GM19035 (cell line): Measurements from ENCODE around the gene COPRS.
"Not testable (repeated sequence)": the region's sequence is repeated elsewhere in the genome, so short reads cannot be mapped to it uniquely, and the experiment has no call there.

Source experiments
- ATAC-seq: cut with Tn5 transposase; IDR thresholded peaks from one replicate; pipeline ENCODE4 v1.9.1; 2021; ENCODE audit not compliant: unreplicated experiment

The COPRS gene

DNA sequence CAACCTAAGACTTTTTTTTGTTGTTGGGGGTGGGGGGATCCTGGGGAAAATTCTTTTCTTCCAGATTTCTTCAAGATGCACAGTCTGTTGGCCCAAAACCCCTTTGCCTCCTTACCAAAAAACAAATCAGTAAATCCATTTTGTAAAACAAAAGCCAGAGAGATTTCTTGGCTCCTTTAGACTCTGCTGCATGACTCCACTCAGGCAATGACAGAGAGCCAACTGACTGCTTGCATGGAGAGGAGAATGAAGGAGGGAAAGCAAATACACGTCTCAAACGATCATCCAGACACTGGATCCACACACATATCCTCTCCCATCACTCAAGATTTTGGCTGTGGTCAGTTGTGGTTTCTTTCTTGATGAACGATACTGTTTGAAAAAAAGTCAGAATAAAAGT, 13.8 kb downstream of the COPRS start:
- ATAC-seq = no peak

DNA sequence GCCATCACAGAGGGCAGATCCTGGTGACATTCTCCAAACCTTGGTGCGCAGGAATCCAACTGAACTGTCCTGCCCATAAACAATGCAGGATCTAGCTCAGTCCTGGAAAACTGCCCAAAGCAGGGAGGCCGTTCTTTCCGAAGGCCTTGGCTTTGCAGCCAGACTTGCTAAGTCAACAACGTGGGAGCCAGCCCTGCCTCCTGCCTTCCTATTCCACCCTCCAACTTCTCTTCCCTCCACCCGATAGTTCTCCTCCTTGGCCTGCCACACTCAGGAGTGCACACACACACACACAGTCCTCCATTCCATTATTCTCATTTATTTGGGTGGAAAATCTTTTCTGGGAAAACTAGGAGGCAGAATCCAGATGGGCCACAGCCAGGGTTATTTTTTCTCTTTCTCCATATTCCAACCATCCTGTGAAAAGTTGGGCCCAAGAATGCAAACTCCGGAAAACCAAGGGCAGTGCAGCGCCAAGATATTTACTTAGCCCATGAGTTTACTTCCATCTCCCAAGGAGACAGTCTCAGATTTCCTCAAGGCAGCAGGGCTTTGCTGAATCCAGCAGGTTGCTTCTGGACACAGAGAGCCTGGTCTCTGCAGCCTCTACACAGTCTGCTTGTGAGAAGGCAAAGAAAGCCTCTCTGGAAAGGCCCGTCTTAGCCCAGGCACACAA, 15.8 kb downstream of the COPRS start:
- no peak for ATAC-seq

DNA sequence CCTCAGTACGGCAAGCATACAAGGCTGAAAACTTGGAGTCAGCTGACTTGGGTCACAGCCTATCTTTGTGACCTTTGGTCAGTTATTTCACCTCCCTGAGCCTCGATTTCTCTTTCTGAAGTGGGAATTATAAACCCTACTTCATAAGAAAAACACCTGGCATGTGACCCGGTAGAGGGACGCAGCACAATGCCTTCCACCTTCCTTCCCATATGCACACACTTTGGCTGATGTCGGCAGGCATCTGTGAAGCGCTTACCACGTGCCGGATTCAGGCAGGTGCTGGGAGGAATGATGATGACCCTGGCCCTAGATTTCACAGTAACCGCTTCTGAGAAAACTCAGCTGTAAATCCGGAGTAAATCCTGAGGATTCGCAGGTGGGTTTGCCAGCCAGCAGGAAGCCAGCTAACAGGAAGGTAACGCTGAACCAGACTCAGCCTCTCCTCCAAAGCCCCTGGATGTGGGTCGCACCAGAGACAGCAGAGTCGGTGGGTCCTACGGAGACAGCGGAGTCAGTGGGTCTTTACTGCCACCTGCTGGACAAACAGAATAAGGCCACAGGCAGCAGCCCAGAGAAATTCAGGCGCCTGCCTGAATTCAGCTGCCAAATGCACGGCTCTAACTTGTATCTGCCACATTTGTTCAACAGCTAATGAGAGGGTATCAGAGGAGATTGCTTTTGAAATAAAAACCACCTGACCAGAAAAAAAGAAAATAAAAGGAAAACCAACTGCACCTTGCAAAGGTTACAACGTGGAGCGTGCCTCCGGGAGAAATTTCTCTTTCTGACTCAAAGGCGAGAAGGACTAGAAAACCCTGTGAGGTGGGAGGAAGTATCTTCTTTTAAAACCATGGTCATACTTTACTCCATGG, 16.6 kb downstream of the COPRS start:
- ATAC-seq = no peak

DNA sequence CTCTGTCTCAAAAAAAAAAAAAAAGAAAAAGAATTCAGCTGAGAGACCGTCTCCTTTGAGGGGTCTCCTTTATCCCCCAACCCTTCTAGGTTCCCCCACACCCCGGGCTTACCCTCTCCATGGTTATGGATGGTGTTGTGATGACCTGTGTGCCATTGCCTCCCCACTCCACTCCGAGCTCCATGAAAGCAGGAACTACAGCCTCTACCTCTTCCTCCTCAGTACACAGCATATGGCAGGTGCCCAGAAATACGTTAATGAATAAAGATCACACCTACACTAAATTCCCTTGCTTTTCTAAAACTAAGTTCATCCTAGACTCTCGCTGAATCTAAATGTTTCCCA, 17.2 kb downstream of the COPRS start:
- no peak for ATAC-seq

DNA sequence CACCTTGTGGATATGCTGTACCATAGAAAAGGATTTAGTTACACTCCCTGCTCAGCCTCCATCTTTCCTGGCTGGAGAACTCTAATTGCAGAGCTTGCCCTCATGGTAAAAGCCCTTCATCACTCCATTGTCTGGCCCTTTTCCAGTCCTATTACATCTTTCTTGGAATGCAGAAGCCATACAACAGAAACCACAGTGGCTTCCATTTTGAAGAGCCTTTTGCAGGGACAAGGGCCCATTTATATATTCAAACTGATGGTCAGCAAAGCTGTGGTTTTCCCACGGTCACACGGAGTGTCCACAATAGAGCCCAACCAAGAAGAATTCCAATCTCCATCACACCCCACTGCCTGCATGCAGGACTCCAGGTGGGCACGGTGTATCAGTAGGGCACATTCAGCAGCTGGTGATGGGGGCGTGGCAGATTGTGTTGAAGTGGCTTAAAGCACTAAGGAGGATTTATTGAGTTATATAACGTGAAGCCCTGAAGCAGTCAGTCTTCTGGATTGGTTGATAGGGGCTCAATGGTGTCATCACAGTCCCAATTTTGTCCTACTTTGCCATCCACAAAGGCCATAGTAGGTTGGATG, 20.3 kb downstream of the COPRS start:
- no peak for ATAC-seq

DNA sequence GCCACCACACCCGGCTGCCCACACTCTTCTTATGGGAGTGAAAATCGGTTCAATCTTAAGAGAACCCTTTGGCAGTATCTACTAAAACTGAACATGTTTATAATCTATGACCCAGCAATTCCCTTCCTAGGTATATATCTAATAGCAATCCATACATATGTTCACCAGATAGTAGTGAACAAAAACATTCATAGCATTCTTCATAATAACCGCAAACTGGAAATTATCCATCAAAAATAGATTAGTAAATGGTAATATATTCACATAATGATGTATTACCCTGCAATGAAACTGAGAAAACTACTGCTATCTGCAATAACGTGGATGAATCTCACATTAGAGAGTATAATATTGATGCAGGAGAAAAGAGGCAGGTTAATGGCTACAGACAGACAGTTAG, 23.1 kb downstream of the COPRS start:
- ATAC-seq = no peak

DNA sequence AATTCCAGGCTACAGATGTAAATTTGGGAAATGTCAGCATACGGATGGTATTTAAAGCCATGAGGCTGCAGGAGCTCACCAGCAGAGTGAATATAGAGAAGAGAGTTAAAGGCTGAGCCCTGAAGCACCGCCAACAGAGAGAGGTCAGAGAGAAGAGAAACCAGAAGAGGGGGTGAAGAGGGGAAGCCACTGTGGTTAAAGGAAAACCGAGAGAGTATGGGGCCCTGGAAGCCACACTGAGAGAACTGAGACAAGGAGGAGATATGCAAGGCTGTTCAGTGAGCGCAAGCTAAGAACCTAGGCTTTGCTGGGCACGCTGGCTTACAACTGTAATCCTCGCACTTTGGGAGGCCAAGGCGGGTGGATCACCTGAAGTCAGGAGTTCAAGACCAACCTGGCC, 24.6 kb downstream of the COPRS start:
- ATAC-seq = no peak

DNA sequence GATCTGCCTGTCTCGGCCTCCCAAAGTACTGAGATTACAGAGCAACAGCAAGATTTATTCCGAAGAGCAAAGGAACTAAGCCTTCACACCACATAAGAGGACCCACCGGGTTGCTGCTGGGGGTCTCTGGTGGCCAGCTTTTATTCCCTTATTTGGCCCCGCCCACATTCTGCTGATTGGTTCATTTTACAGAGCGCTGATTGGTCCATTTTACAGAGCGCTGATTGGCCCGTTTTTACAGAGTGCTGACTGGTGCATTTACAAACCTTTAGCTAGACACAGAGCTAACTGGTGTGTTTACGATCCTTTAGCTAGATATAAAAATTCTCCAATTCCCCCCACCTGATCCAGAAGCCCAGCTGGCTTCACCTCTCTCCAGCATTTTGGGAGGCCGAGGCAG, 26.3 kb downstream of the COPRS start:
- ATAC-seq = no peak

DNA sequence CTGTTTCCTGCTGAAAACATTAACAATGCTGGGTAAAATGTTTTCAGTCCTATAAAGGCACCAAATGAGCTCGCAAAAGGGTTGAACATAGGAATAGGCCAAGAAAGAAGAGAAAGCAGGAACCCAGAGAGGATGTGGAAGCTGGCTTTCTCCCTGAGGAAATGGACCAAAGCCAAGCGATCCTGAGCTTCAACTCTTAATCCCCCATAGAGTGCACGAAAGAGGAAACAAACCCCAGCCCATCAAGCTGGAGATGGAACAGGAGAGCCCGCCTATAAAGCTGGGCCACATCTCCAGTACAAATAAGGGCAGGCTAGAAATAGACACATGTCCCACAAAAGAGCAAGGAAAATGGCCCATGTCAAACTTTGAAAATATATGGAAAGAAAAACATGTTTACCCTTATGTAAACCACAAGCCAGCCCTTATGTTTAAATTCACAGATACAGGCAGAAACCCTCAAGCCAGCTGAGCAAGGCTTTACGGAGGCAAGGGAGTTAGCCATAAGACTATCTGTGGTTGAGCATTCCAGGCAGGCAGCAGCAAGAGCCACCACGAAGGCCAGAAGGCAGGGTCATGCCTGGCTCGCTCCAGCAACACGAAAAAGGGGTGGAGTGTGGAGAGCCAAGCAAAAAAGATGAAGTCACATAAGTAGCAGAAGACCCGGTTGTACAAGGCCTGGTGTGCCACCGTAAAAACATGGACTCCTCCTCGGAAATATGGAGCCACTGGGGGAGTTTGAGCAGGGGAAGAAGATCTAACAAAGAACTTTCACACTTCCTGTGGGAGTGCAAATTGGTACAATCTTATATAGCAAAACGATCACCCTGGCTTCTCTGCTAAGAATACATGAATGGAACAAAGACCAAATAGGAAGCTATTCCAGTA, 27.8 kb downstream of the COPRS start:
- ATAC-seq = no peak

DNA sequence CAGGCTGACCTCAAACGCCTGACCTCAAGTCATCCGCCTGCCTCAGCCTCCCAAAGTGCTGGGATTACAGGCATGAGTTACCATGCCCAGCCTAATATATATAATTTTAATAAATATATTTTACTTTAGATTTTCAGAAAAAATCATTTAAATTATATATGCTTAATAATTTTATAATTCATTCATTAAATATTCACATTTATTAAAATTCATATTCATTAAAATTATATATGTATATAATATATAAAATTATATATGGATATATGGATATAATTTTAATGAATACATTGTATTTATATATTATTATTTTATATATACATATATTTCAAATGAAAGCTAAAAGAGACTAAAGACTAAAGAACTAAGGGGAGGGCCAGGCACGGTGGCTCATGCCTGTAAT, 29.4 kb downstream of the COPRS start:
- no peak for ATAC-seq

DNA sequence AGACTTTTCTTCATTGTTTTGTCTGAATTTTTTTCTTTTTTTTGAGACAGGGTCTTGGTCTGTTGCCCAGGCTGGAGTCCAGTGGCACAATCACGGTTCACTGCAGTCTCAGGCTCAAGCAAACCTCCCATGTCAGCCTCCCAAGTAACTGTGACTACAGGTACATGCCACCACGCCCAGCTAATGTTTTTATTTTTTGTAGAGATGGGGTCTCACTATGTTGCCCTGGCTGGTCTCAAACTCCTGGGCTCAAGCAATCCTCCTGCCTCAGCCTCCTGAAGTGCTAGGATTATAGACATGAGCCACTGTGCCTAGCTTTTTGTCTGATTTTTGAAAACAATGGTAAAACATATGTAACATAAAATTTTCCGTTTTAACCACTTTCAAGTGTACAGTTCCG, 30.1 kb downstream of the COPRS start:
- ATAC-seq = not testable (repeated sequence)

DNA sequence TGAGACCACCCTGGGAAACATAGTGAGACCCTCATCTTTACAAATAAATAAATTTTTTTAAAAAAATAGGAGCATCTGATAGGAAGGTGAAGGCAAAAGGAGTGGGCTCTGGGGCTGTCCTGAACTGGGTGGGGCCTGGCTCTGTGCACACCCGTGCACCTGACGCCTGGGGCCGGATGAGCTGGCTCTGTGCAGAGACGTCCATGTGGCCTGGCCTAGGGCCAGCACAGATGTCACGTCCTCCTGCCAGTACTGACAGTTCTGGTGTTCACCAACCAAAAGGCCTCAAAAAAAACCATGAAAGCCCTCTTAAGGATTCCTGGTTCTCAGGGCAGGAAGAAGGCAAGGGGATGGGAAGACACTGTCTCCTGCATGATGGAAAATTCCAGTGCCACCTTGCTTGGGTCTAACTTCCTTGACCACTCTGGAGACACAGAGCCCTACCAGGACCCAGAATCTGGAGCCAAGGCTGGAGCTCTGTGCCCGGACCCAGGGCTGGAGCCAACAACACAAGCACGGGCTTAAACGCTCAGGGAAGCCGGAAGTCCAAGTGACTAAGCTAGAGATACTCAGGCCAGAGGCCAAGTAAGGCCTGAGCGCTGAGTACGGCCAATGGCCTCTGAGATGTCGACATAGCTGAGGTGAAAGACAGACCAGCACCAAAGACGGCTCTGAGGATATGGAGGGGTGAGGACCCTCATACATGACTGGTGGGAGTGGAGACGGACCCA, 32.9 kb downstream of the COPRS start:
- ATAC-seq = no peak

DNA sequence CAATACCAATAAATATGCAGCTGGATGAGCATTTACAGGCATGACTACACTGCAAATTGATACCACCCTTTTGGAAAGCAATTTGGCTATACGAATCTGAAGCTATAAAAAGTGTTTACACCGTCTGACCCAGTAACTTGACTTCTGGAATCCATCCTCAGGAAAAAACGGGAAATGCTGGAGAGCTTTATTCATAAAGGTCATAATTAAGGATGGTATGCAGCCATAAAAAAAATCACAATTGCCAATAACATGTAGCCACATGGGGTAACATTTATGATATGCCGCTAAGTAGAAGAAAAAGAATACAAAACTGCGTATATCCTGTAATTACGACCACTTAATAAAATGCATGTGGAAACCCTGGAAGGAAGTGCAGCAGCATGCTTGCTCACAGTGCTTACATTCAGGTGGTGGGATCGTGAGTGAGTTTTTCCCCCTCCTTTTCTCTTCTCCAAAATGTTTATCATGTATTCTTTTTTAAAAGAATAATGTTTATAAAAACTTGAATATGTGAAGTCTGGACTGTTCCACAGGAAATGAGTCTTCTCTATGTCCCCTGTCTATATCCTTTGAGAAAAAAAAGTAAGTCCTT, 34.2 kb downstream of the COPRS start:
- ATAC-seq = no peak

DNA sequence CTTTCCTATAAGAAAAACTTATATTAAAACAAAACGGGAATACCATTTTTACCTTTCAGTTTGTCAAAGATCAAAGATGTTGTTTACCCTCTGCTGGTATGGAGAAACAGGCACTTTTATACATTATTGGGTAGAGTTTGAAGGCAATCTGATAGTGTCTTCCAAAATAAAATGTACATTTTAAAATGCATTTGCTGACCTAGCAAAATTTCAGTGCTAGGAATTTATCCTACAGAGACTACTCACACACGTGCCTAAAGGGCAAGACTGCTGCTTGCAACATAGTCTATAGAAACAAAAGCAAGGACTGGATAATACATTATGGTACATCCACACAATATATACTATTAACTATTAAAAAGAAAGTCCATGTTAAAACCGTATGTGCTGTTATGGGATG, 36.0 kb downstream of the COPRS start:
- no peak for ATAC-seq

DNA sequence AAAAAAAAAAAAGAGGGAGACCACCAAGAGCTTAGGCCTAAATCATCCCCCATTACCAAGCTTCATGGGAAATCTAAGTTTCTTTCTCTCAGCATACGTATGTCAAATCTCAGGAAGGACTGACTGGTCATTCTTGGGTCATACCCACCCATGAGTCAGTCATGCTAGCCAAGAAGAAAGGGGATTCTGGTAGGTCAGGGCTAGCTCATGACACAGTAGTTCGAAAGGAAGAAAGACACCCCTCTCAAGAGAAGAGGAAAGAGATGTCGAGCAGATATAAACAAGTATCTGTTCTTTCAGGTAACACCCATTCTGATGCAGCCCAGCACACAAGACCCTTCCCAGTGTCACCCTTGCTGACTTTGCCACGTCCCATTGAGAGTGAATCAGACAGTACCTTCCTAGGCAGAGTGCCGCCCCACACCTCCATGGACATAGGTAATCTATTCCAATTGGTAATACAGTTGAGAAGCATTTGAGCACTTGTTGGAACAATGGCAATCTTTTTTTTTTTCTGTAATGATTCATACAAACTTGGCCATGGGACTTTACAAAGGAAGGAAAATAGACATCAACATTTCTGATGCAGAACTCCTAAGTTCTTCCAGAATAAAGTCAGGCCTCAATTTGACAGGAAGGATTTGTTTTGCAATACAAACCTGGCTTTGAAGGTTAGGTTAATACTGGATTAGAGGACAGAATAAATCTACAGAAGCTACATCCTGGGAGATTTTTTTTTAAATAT, 38.2 kb downstream of the COPRS start:
- ATAC-seq = no peak

DNA sequence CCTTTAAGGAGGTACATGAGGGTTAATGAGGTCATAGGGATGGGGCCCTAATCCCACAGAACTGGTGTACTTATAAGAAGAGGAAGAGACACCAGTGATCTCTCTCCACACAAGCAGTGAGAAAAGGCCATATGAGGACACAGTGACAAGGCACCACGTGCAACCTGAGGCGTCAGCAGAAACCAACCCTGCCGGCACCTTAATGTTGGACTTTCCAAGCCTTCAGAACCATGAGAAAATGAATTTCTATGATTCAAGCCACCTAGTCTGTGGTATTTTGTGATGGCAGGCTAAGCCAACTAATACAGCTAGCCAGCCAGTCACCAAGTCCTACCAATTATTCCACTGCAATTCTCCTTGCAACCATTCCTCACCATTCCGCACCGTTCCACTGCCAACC, 39.5 kb downstream of the COPRS start:
- no peak for ATAC-seq

DNA sequence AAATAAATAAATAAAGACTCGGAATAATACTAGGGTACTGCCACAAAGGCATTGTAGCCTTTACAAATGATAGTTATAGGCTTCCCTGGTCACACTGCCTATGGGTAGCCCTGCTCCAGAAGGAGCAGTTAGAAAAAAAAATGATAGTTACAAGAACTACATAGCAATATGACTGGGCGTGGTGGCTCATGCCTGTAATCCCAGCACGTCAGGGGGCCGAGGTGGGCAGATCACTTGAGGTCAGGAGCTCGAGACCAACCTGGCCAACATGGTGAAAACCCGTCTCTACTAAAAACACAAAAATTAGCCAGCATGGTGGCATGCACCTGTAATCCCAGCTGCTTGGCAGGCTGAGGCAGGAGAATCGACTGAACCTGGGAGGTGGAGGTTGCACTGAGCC, 40.2 kb downstream of the COPRS start:
- ATAC-seq = not testable (repeated sequence)

DNA sequence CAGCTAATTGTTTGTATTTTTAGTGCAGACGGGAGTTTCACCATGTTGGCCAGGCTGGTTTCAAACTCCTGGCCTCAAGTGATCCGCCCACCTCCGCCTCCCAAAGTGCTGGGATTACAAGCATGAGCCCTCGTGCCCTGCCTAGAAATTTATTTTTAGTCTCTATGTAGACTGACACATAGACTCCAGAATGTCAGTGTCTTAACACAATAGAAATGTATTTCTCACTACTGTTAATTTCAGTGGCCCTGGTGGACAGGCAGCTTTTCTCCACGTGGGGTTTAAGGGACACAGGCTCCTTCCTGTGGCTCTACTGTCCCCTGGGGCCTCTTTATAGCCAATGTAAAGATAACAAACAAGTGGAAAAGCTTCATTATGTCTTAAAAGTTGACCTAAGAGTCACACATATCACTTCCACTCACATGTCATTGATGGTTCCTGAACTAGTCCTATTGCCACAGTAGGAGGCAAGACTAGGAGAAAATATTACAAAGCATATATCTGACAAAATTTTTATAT, 43.8 kb downstream of the COPRS start:
- no peak for ATAC-seq

DNA sequence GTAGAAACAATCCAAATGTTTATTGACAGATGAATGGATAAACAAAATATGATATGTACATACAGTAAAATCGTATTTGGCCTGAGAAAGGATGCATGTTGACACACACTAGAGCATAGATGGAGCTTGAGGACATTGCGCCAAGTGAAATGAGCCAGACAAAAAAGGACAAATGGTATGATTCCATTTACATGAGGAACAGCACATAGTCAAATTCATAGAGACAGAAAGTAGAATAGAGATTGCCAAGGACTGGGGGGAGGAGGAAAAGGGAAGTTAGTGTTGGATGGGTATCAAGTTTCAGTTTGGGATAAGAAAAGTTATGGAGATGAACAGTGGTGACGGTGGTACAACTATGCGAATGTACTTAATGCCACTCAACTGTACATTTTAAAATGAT, 47.9 kb downstream of the COPRS start:
- no peak for ATAC-seq
